Muscle layer of duodenum (tissue), 2 donors: ENCODE results near the gene DNAJC13.
A peak's percentile ranks its signal among the peaks of the same experiment; 100 is the strongest.
"Not testable (repeated sequence)": the region's sequence is repeated elsewhere in the genome, so short reads cannot be mapped to it uniquely, and the experiment has no call there.

ENCODE experiments used
- H3K27ac ChIP-seq: one replicate; pipeline ENCODE4 v1.7.0; 2013; ENCODE audit warnings: mild to moderate bottlenecking, low read length
- H3K27me3 ChIP-seq: one replicate; pipeline ENCODE4 v1.7.0; 2013; ENCODE audit warnings: low read depth, mild to moderate bottlenecking, control low read depth, low read length
- H3K36me3 ChIP-seq, 2 donors: one replicate each; pipeline ENCODE4 v1.7.0; 2013; ENCODE audit warnings: low read length in 2 of 2, control low read depth in 1 of 2, mild to moderate bottlenecking in 1 of 2; ENCODE audit not compliant: insufficient read depth in 2 of 2, control insufficient read depth in 1 of 2
- H3K4me1 ChIP-seq, 2 donors: one replicate each; pipeline ENCODE4 v1.7.0; 2013; ENCODE audit warnings: low read length in 2 of 2, mild to moderate bottlenecking in 2 of 2, control low read depth in 1 of 2, moderate library complexity in 1 of 2; ENCODE audit not compliant: insufficient read depth in 2 of 2, control insufficient read depth in 1 of 2
- H3K4me3 ChIP-seq, 2 donors: one replicate each; pipeline ENCODE4 v1.7.0; 2013; ENCODE audit warnings: low read length in 2 of 2, low read depth in 1 of 2, mild to moderate bottlenecking in 1 of 2
- H3K9me3 ChIP-seq, 2 donors: one replicate each; pipeline ENCODE4 v1.7.0; 2013; ENCODE audit warnings: low read length in 2 of 2, control low read depth in 1 of 2, mild to moderate bottlenecking in 1 of 2; ENCODE audit not compliant: control insufficient read depth in 1 of 2
- donor health status: healthy.

The DNAJC13 gene, protein sequence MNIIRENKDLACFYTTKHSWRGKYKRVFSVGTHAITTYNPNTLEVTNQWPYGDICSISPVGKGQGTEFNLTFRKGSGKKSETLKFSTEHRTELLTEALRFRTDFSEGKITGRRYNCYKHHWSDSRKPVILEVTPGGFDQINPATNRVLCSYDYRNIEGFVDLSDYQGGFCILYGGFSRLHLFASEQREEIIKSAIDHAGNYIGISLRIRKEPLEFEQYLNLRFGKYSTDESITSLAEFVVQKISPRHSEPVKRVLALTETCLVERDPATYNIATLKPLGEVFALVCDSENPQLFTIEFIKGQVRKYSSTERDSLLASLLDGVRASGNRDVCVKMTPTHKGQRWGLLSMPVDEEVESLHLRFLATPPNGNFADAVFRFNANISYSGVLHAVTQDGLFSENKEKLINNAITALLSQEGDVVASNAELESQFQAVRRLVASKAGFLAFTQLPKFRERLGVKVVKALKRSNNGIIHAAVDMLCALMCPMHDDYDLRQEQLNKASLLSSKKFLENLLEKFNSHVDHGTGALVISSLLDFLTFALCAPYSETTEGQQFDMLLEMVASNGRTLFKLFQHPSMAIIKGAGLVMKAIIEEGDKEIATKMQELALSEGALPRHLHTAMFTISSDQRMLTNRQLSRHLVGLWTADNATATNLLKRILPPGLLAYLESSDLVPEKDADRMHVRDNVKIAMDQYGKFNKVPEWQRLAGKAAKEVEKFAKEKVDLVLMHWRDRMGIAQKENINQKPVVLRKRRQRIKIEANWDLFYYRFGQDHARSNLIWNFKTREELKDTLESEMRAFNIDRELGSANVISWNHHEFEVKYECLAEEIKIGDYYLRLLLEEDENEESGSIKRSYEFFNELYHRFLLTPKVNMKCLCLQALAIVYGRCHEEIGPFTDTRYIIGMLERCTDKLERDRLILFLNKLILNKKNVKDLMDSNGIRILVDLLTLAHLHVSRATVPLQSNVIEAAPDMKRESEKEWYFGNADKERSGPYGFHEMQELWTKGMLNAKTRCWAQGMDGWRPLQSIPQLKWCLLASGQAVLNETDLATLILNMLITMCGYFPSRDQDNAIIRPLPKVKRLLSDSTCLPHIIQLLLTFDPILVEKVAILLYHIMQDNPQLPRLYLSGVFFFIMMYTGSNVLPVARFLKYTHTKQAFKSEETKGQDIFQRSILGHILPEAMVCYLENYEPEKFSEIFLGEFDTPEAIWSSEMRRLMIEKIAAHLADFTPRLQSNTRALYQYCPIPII (N-terminal part only)

DNA sequence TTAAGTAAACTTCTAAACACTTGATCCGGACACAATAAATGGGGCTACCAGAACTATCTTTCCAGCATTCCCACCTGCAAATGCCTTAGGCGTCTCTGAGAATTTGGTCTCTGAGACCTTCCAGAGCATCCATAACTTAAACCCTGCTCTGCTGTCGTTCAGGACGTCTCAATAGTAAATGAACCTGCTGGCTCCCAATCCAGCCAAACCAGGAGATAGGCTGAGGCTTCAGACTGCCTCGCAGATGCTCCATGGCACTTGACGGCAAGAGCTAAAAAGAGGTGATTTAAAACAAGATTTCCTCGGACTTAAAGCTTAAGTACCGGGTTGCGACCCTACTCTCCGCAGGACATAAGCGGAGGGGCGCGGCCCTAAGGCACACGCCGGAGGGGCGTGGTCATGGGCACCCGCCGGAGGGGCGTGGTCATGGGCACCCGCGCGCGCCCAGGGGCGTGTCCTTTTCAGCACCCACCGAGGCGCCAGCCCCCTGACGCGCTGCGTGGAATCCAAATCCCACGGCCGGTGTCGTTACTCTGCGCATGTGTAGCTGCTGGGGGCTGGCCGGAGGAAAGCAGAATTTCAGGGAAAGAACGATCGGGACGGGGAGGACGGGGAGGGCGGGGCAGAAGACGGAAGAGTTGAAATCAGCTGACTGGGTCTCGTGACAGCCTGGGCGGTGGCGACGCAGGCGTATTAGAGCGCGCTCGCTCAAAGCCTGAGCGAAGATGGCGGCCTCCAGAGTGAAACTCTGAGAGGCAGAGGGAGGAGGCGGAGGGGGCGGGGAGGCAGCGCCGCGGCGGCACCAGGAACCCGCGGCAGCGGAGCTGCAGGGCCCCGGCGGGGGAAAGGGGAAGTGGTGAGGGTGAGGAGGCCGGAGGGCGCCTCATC is at the start of gene DNAJC13:
TSS of gene DNAJC13 (plus strand) at position 696 of the 888 bp plus-strand sequence. CDS start 17,049 bp downstream, outside the sequence.
- H3K27ac ChIP-seq, result peak within 1 kb of the TSS; percentile 83
- H3K9me3 ChIP-seq, result no peaks in the 10 kb centered on the region
- H3K36me3 ChIP-seq, result no peaks in the 10 kb centered on the region
- no peaks in the 10 kb centered on the region for H3K27me3 ChIP-seq
- peaks cover 0 to 31% of the 10 kb centered on the region in 2 donors for H3K4me1 ChIP-seq
- H3K4me3 ChIP-seq, result peak within 1 kb of the TSS; percentile 100

DNA sequence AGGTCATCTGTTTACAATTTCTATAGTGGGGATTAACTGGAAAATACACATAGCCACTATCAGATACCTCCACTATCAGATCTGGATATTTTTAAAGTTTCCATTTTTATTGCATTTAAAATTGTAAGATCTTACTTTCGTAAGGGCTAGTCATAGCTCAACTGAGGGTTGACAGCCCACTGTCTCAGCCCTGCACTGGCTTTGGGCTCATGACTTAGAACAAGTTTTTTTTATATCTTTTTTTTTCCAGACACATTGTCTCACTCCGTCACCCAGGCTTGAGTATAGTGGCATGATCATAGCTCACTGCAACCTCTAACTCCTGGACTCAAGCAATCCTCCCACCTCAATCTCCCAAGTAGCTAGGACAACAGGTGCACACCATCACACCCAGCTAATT is 48.8 kb upstream of the DNAJC13 start:
- Histone ChIP-seq H3K27me3 (no peaks in the 10 kb centered on the region), H3K9me3 (no peaks in the 10 kb centered on the region), H3K4me3 (no peak overlapping the region), H3K4me1 (no peaks in the 10 kb centered on the region), H3K36me3 (no peaks in the 10 kb centered on the region), H3K27ac (no peak overlapping the region)

DNA sequence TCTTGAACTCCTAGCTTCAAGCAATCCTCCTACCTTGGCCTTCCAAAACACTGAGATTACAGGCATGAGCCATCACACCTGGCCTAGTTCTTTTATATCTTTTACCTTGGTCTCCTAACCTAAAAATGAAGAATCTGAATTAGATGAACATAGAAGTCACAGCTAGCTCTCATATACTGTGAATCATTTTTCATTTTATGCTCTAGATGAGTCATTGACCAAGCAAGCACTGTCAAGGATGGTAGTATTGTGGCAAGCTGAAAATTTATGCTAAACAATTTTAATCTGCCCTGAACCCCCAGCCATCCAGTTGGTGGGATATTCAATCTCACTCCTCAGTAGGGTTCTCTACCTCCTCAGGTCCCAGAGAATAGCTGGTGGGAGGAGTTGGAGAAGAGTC is 48.3 kb upstream of the DNAJC13 start:
- H3K27me3 ChIP-seq, result no peaks in the 10 kb centered on the region
- no peaks in the 10 kb centered on the region for H3K4me1 ChIP-seq
- no peaks in the 10 kb centered on the region for H3K9me3 ChIP-seq
- H3K4me3 ChIP-seq, result no peak overlapping the region
- H3K36me3 ChIP-seq, result no peaks in the 10 kb centered on the region
- H3K27ac ChIP-seq, result no peak overlapping the region

DNA sequence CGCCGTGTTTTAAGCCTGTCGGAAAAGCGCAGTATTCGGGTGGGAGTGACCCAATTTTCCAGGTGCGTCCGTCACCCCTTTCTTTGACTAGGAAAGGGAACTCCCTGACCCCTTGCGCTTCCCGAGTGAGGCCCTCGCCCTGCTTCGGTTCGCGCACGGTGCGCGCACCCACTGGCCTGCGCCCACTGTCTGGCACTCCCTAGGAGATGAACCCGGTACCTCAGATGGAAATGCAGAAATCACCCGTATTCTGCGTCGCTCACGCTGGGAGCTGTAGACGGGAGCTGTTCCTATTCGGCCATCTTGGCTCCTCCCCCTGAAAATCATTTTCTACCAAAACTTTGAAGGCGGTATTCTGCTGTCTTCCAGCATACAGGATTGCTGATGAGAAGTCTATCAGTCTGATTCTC is 40.4 kb upstream of the DNAJC13 start:
- H3K36me3 ChIP-seq, H3K27ac ChIP-seq, H3K4me1 ChIP-seq, H3K9me3 ChIP-seq, H3K27me3 ChIP-seq, H3K4me3 ChIP-seq: not testable (repeated sequence)

DNA sequence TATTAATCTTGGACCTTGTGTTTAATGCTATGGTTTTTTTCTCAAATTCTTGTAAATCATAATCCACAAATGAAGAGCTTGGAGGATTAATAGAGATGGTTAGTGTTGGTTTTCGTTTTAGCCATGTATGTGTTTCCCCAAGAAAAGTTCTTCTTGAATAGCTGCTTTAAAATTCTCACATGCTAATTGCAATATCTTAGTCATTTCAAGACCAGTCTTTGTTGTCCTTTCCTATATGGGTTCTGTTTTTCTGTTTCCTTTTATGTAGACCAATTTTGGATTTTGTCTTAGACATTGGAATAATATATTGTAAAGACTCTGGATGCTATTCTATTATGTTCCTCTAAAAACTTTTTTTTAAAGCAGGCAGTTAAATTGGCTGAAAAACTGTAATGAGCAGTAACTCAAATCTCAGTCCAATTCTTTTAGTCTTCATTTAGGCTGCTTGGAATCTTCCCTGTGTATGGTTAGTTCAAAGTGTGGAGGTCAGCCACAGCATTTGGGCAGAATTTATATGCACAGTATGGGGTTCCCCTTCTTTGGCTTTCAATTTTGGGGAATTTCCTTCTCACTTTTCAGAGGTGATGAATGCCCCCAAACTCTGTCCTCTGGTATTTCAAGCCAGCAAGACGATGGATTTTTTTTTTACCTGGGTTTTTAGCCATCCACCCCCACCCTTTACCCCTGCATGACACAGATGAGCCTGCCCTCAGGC is 39.1 kb upstream of the DNAJC13 start:
- H3K36me3 ChIP-seq, result no peaks in the 10 kb centered on the region
- H3K4me3 ChIP-seq, result no peak overlapping the region
- H3K27me3 ChIP-seq, result no peaks in the 10 kb centered on the region
- no peaks in the 10 kb centered on the region for H3K9me3 ChIP-seq
- H3K27ac ChIP-seq, result no peak overlapping the region
- H3K4me1 ChIP-seq, result no peaks in the 10 kb centered on the region

DNA sequence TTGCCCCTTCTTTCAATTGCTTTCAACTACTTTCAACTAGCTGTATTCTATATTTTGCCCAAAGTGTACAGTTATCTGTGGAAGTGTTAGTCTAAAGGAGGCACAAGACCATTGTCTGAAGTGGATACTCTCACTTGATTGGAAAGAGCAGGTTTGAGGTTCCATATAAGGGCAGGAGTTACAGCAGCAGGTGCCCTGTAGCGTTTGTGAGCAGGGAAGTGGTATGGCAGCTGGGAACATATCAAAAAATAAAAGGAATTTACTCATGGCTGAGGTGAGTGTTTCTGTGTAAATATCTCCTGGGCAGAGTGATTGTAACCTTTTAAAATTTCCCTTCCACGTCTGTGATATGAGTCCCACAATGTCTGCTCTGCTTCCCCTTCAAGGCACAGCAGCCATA is 38.5 kb upstream of the DNAJC13 start:
- Histone ChIP-seq H3K4me3 (no peak overlapping the region), H3K36me3 (no peaks in the 10 kb centered on the region), H3K27ac (no peak overlapping the region), H3K9me3 (no peaks in the 10 kb centered on the region), H3K27me3 (no peaks in the 10 kb centered on the region), H3K4me1 (no peaks in the 10 kb centered on the region)

DNA sequence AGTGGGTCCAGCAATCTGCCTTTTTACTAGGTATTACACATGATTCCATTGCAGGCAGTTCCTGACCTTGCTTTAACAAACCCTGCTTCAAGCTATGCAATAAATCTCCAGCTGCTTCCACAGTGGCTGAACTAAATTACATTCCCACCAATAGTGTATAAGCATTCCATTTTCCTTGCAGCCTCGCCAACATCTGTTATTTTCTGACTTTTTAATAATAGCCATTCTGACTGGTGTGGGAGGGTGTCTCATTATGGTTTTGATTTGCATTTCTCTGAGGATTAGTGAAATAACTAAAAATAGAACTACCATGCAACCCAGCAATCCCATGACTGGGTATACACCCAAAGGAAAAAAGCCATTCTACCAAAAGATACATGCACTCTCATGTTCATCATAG is 36.4 kb upstream of the DNAJC13 start:
- H3K36me3 ChIP-seq, result no peaks in the 10 kb centered on the region
- H3K4me3 ChIP-seq, result no peak overlapping the region
- H3K4me1 ChIP-seq, result no peaks in the 10 kb centered on the region
- no peaks in the 10 kb centered on the region for H3K27me3 ChIP-seq
- no peak overlapping the region for H3K27ac ChIP-seq
- no peaks in the 10 kb centered on the region for H3K9me3 ChIP-seq

DNA sequence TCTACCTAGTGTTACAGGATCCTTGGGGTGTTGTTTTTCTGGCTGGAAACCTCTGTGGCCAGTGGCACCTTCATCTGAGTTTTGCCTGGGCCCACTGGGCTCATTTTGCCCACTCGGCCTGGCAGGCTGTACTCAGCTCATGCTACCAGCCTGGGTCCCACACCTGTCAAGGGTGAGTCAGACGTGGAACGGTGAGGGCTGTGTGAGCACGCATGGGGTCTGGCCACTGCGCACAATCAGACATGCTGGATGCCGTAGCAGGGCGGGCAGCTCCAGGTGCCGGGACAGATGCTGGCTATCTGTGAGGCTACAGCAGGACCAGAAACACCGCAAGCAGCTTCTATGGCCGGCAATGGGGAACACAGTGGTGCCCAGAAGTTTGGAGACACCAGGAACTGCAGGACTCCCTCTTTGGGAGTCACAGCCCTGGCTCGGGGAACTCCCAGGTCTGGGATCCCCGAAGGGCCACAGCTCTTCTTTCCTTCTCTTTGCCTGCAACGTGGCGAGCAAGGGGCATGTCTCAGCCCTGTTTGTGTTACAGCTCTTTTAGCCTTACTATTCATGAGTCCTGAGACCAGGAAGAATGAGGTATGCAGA is 35.9 kb upstream of the DNAJC13 start:
- Histone ChIP-seq H3K27ac (no peak overlapping the region), H3K9me3 (no peaks in the 10 kb centered on the region), H3K4me1 (no peaks in the 10 kb centered on the region), H3K4me3 (no peak overlapping the region), H3K27me3 (no peaks in the 10 kb centered on the region), H3K36me3 (no peaks in the 10 kb centered on the region)

DNA sequence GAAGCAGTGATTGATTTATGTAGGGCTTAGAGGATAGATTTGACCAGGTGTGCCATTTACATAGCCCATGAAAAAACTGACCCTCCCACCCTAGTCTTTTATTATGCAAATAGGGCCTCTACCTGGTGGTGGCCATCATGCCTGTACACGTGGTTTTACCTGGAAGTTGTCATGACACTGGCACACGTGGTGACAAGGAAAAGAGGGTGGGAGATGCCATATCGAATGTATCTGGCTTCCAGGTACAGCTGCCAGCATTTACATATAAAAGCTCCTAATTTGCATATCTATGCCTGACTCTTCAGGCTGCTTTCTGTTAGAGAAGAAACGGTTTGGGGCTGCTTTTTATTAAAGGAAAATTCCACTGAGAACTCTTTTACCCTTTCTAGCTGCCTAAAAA is 35.0 kb upstream of the DNAJC13 start:
- Histone ChIP-seq H3K4me1 (no peaks in the 10 kb centered on the region), H3K36me3 (no peaks in the 10 kb centered on the region), H3K27me3 (no peaks in the 10 kb centered on the region), H3K4me3 (no peak overlapping the region), H3K27ac (no peak overlapping the region), H3K9me3 (no peaks in the 10 kb centered on the region)

DNA sequence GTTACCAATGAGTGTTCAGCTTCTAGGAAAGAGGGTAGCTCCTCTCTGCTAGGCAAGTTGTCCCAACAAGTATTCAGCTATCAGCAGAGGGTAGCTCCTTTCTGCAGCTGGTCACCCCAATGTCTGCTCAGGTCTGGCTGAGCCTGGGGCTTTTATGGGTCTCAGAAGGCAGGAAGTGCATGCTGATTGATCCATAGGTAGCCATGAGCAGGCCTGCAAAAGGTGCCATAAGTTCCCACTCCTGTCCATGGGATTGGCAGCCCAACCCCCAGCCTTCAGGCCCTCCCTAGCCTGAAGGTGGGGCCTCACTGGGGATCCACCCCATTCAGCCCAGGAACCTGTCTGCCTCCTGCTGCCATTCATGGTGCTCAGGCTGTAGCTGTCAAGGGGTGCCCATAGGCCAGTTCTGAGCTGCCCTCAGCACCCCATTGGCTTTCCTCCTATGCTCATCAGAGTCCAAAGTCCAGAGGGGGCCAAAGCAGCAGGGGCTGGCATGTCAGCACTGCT is 34.6 kb upstream of the DNAJC13 start:
- Histone ChIP-seq H3K36me3 (no peaks in the 10 kb centered on the region), H3K27ac (no peak overlapping the region), H3K4me3 (no peak overlapping the region), H3K9me3 (no peaks in the 10 kb centered on the region), H3K27me3 (no peaks in the 10 kb centered on the region), H3K4me1 (no peaks in the 10 kb centered on the region)
